Right forelimb (tissue), 1 donor: ENCODE measurements around the gene PRICKLE1.

ENCODE experiments used
- DNase-seq: peaks from one replicate; pipeline ENCODE4 v3.0.0-alpha.2; 2018

The PRICKLE1 gene

GRCh38 chr12:42589465-42590329 is at the start of gene PRICKLE1:
Gene PRICKLE1, minus strand, starts transcription at chr12:42589746. Its CDS starts 117,230 bp downstream, at chr12:42472516.
- DNase-seq, result peak; percentile 82

DNA sequence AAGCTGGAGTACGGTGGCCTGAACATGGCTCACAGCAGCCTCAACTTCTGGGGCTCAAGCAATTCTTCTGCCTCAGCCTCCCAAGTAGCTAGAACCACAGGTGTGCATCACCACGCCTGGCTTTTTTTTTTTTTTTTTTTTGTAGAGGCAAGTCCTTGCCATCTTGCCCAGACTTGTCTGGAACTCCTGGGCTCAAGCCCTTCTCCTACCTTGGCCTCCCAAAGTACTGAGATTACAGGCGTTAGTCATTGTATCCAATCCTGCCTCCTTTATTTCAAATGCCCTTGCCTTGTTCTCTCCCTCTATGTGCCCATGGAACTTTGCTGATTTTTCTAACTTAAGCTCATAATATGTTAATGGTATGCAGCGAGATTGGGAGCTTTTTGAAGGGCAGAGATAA is 49.2 kb upstream of the PRICKLE1 start:
- no peak for DNase-seq

GRCh38 chr12:42638011-42638410 is 48.5 kb upstream of the PRICKLE1 start:
- no peak for DNase-seq

- no peak for DNase-seq
These were observed 47.4 kb upstream of the PRICKLE1 start for GRCh38 chr12:42636993-42637392.

DNA sequence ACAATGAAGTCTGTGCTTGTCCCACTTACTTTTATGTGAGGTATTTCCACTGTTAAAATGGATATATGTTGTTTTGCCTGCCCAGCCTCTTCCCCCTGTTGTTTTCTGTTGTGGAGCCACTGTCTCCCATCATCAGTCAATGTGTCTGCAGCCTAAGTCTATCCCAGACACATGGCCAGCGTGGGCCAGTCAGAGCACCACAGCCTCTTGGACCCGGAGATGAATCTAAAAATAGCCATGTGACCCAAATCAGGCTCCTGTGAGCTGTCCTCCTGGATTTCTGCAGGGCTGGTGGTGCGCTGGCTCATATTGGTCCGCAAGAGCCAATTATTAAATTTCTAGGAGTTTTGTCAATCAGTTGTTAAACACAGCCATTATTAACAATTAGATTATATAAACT is 44.0 kb upstream of the PRICKLE1 start:
- no peak for DNase-seq

GRCh38 chr12:42631513-42631912 is 42.0 kb upstream of the PRICKLE1 start:
- no peak for DNase-seq

- DNase-seq, result no peak
These were observed 40.8 kb upstream of the PRICKLE1 start for GRCh38 chr12:42630314-42630713.

GRCh38 chr12:42627151-42627550 is 37.6 kb upstream of the PRICKLE1 start:
- DNase-seq, result no peak

DNA sequence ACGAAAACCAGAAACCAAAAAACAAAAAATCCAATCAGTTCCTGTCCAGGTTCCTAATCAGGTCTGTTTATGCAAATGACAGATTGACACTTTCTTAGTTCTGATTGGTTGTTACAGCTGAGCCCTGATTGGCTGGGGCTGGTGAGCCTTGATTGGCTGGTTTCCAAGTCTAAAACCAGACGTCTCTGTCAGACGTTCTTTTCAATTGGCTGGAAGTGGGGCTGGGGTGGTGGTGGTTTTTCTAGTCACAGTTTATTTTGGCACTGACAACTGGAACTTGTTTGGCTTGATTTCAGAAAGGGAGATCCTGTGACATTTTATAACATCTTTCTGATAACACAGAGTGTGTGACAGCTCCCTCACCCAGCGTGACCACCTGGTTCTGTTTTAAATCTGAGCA is 36.1 kb upstream of the PRICKLE1 start:
- no peak for DNase-seq

DNA sequence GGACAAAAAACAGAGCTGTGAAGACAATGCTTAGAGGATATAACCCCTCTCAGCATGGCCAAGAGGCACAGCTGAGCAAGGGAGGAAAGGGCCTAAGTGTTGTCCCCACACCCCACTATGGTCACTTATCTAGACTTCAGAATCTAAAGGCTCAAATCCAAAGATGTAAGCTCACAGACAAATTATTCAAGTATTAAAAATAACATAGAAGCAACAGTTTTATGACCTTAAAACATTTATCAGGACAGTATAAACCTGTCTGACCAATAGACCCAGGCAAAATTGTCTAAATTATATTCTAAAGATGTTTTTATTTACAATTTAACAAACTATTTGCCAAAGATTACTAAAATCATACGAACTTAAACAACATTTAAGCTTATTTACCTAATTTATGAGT is 28.1 kb upstream of the PRICKLE1 start:
- no peak for DNase-seq

- DNase-seq, result no peak
These were observed 25.5 kb upstream of the PRICKLE1 start for GRCh38 chr12:42615006-42615405.

DNA sequence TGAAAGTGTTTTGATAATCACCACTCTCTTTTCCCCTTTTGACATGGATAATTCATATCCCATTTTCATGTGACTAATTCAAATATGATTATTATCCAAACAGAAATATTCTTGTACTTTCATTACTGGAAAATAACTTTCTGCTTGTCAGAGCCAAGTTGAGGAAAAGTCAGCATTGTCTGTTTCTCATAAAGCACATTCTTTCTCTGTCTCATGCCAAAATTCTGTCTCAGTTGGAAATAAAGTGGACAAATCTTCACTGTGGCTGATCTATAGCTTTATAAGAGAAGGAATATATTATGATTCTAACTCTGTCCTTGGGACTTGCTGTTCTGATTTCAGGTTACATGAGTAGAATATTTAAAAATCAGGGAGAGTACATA is 22.7 kb upstream of the PRICKLE1 start:
- no peak for DNase-seq

DNA sequence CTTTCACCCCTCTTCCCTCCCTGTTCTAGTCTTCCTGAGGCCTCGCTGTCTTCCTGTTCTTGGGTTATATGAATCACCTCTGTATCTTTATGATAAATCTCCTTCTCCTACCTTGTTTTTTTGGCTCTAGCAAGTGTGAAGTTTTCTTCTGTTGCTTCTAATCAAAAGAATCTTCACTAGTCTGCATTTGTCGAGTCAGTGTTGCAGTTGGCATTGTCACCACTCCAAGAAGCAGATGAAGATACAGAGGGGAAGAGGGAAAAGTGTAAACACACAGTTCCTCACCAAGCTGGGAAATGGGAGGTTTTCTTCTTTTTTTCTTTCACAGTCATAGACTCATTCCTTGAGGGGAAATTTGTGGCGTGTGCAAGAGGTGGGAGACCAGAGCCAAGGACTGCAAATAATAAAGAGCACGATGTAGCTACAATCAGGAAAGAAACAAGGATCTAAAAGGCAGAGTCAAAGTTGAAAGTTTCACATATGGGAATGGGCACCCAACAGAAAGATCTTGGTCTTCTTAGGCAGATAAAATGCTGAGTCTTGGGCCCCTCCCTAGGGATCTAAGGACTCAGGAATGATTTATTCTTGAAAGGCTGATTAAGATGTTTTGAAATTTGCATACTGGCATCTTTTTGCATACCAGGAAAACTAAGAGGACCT is 22.2 kb upstream of the PRICKLE1 start:
- DNase-seq, result no peak

GRCh38 chr12:42609605-42610004 is 20.1 kb upstream of the PRICKLE1 start:
- DNase-seq, result no peak

GRCh38 chr12:42608196-42608825 is 18.8 kb upstream of the PRICKLE1 start:
- DNase-seq, result no peak

DNA sequence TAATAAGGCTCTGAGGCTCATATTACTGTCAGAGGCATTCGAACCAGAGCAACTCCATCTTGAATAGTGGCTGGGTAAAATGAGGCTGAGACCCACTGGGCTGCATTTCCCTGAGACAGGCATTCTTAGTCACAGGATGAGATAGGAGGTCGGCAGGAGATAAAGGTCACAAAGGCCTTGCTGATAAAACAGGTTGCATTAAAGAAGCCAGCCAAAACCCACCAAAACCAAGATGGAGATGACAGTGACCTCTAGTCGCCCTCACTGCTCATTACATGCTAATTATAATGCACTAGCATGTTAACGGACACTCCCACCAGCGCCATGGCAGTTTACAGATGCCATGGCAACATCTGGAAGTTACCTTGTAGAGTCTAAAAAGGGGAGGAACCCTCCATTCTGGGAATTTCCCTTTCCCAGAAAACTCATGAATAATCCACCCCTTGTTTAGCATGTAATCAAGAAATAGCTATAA is 18.1 kb upstream of the PRICKLE1 start:
- no peak for DNase-seq

GRCh38 chr12:42606471-42606870 is 16.9 kb upstream of the PRICKLE1 start:
- DNase-seq, result no peak

GRCh38 chr12:42605685-42606084 is 16.1 kb upstream of the PRICKLE1 start:
- no peak for DNase-seq

GRCh38 chr12:42603246-42603990 is 13.9 kb upstream of the PRICKLE1 start:
- no peak for DNase-seq

GRCh38 chr12:42593874-42594273 is 4.3 kb upstream of the PRICKLE1 start:
- DNase-seq, result no peak

GRCh38 chr12:42590330-42590934 is 886 bp upstream of the PRICKLE1 start:
- peak; percentile 66 for DNase-seq
